GM12878 (cell line): ENCODE measurements around the gene ADAMTSL2. TPM values are rescaled to one million over a fixed set of nuclear protein-coding genes. Genes with fewer than 3 reads are reported as not detected.

Experiments used
- ATAC-seq: fragments of 200-7000 bp; cut with Tn5 transposase; 3 replicates; pipeline ENCODE4 v1.9.1; 2020; ENCODE audit warnings: mild to moderate bottlenecking, moderate library complexity
- BruUV-seq: library from RNA; stranded (reverse); fragments of 400-500 nt; replicated peaks from 2 replicates; lab custom pipeline; 2021; lab: Mats Ljungman, UMichigan
- CTCF ChIA-PET: fragments of 300-600 bp; sonication (Branson Sonifier 250); formaldehyde crosslinking; extraction: SDS; loops from one replicate; lab custom pipeline; 2021; ENCODE audit warnings: inconsistent platforms; lab: Yijun Ruan, JAX
- POLR2A ChIA-PET: fragments of 350-600 bp; formaldehyde crosslinking; extraction: SDS; loops from one replicate; lab custom pipeline; 2021; ENCODE audit warnings: inconsistent platforms; lab: Charles Lee
- RAD21 ChIA-PET: fragments of 300-600 bp; sonication (Branson Sonifier 250); formaldehyde crosslinking; loops from one replicate; lab custom pipeline; 2023; ENCODE audit warnings: antibody characterized with exemption; ENCODE audit not compliant: unreplicated experiment; lab: Charles Lee
- SMC1A ChIA-PET: fragments of 300-600 bp; sonication (Branson Sonifier 250); formaldehyde crosslinking; loops from one replicate; lab custom pipeline; 2023; ENCODE audit not compliant: unreplicated experiment, uncharacterized antibody; lab: Charles Lee
- DNase-seq: peaks from one replicate; pipeline ENCODE4 v3.0.0-alpha.2; 2011; ENCODE audit warnings: low read depth, low spot score
- FAIRE-seq: peaks from 3 replicates; lab custom pipeline; 2011; peaks lifted over from hg19 to GRCh38; lab: Jason Lieb, UNC
- H2AFZ ChIP-seq: 2 replicates; pipeline ENCODE4 v1.6.0; 2011; ENCODE audit warnings: low read depth, low read length, control low read depth; ENCODE audit not compliant: control insufficient read depth
- H3K27ac ChIP-seq: 2 replicates; pipeline ENCODE4 v1.5.1; 2011; ENCODE audit warnings: control low read depth; ENCODE audit not compliant: control insufficient read depth, insufficient read depth
- H3K27me3 ChIP-seq, 2 experiments: replicated peaks in 1 of 2; 2 replicates each; pipeline versions ENCODE4 v1.6.0 to v1.6.1; 2011; ENCODE audit warnings: low read length in 1 of 2; ENCODE audit not compliant: control insufficient read depth in 2 of 2, insufficient read depth in 2 of 2
- H3K36me3 ChIP-seq, 2 experiments: 2 replicates each; pipeline ENCODE4 v1.5.1; 2011; ENCODE audit warnings: low read length in 1 of 2; ENCODE audit not compliant: control insufficient read depth in 2 of 2, insufficient read depth in 2 of 2
- H3K4me1 ChIP-seq: 2 replicates; pipeline ENCODE4 v1.6.1; 2011; ENCODE audit warnings: mild to moderate bottlenecking, low read length, moderate library complexity, mixed read lengths; ENCODE audit not compliant: control insufficient read depth, insufficient read depth
- H3K4me2 ChIP-seq: 2 replicates; pipeline ENCODE4 v1.6.0; 2011; ENCODE audit warnings: control low read depth; ENCODE audit not compliant: control insufficient read depth, insufficient read depth
- H3K4me3 ChIP-seq: fragments of 200-600 bp; sonication (generic); 2 replicates; pipeline ENCODE4 v1.5.1; 2016
- H3K79me2 ChIP-seq: 2 replicates; pipeline ENCODE4 v1.6.0; 2011; ENCODE audit warnings: low read length; ENCODE audit not compliant: control insufficient read depth, insufficient read depth
- H3K9ac ChIP-seq: 2 replicates; pipeline ENCODE4 v1.8.0; 2011; ENCODE audit warnings: low read length, control low read depth, mixed read lengths; ENCODE audit not compliant: control insufficient read depth, insufficient read depth
- H3K9me3 ChIP-seq: replicated peaks from 3 replicates; pipeline ENCODE4 v1.5.1; 2011; ENCODE audit warnings: mild to moderate bottlenecking, low read length; ENCODE audit not compliant: control insufficient read depth, insufficient read depth
- H4K20me1 ChIP-seq: 2 replicates; pipeline ENCODE4 v1.6.0; 2011; ENCODE audit not compliant: control insufficient read depth, insufficient read depth
- CBX3 ChIP-seq: fragments of 200-600 bp; sonication (generic); IDR thresholded peaks from 2 replicates; pipeline ENCODE4 v1.6.1; 2016; ENCODE audit warnings: low read depth, borderline replicate concordance
- CHD2 ChIP-seq: IDR thresholded peaks from 2 replicates; pipeline ENCODE4 v1.6.1; 2011; ENCODE audit warnings: low read depth, low read length, improper control_type of control experiment, borderline replicate concordance
- EED ChIP-seq: sonication (generic); IDR thresholded peaks from 2 replicates; pipeline ENCODE4 v1.6.1; 2016; ENCODE audit warnings: antibody characterized with exemption, low read depth
- HDAC2 ChIP-seq: fragments of 200-600 bp; sonication (generic); IDR thresholded peaks from 2 replicates; pipeline ENCODE4 v1.6.1; 2017
- NKRF ChIP-seq: fragments of 450-650 bp; conservative IDR thresholded peaks from 2 replicates; pipeline ENCODE4 v1.6.1; 2017; ENCODE audit warnings: mild to moderate bottlenecking, moderate library complexity
- PAX8 ChIP-seq: fragments of 450-650 bp; IDR thresholded peaks from 2 replicates; pipeline ENCODE4 v1.6.1; 2017; ENCODE audit warnings: mild to moderate bottlenecking, moderate library complexity
- RFX5 ChIP-seq: IDR thresholded peaks from 2 replicates; pipeline ENCODE4 v1.6.1; 2011; ENCODE audit warnings: low read depth, low read length, improper control_type of control experiment
- RUNX3 ChIP-seq: IDR thresholded peaks from 2 replicates; pipeline ENCODE4 v1.6.1; 2012; ENCODE audit warnings: low read length, inconsistent platforms
- SMAD5 ChIP-seq: IDR thresholded peaks from 2 replicates; pipeline ENCODE4 v1.6.1; 2016; ENCODE audit warnings: antibody characterized with exemption, low read depth
- SMC3 ChIP-seq: IDR thresholded peaks from 2 replicates; pipeline ENCODE4 v1.6.1; 2011; ENCODE audit warnings: low read length, improper control_type of control experiment, borderline replicate concordance
- USF1 ChIP-seq: IDR thresholded peaks from 2 replicates; pipeline ENCODE4 v1.6.1; 2011; ENCODE audit warnings: borderline replicate concordance, low read depth, mild to moderate bottlenecking, moderate library complexity, mixed read lengths, low read length; ENCODE audit not compliant: insufficient read depth; ENCODE audit errors: extremely low read length
- ZSCAN29 ChIP-seq: fragments of 450-650 bp; IDR thresholded peaks from 2 replicates; pipeline ENCODE4 v1.6.1; 2017; ENCODE audit warnings: mild to moderate bottlenecking, moderate library complexity
- WGBS: methylation state at CpG from one replicate; pipeline ENCODE4 v1.1.6; 2016; ENCODE audit warnings: low lambda C conversion rate; ENCODE audit not compliant: insufficient replicate concordance, insufficient coverage; ENCODE audit errors: missing lambda C conversion rate; 5-methylcytosine and 5-hydroxymethylcytosine counted together
- in situ Hi-C: fragments of 300-500 bp; cut with MboI; formaldehyde crosslinking; loops from 9 replicates; pipeline ENCODE4 v1.14.3; 2018; ENCODE audit warnings: mixed read lengths
- intact Hi-C: fragments of 100-400 bp; cut with micrococcal nuclease; formaldehyde crosslinking; loops from one replicate; pipeline ENCODE4 v1.14.2; 2022; ENCODE audit not compliant: unreplicated experiment
- polyA plus RNA-seq, 11 experiments: library from polyadenylated mRNA; depleted of rRNA in 4 of 11; unstranded in 6 of 11; stranded (reverse) in 5 of 11; fragments of >200 nt; fragmentation: Nextera tagmentation in 4 of 11; fragmentation: Illumina TruSeq in 1 of 11; extraction: Ambion mirVana in 4 of 11; extraction: Trizol in 1 of 11; gene quantifications; 1 replicate in 1 of 11; 2 replicates in 10 of 11; pipeline versions ENCODE4 v1.2.1 to v1.2.3, GENCODE V29; 2011 to 2016; ENCODE audit warnings: inconsistent platforms in 2 of 11, missing spikeins in 2 of 11, low read depth in 1 of 11
- total RNA-seq, 4 experiments: library from RNA; depleted of rRNA in 3 of 4; stranded (reverse); fragments of >200 nt in 3 of 4; fragmentation: Illumina TruSeq in 1 of 4; extraction: Trizol in 1 of 4; gene quantifications; 2 replicates each; pipeline versions ENCODE4 v1.2.1 to v1.2.3, GENCODE V29; 2013 to 2021
- TF ChIP-seq, protein P1 (sequence below): fragments of 450-650 bp; formaldehyde crosslinking; IDR thresholded peaks from 2 replicates; pipeline ENCODE4 v1.4.0; 2022; ENCODE audit warnings: mild to moderate bottlenecking, moderate library complexity

The ADAMTSL2 gene
- total and polyA plus RNA-seq, 10 of the 15 experiments (the other 5 are each of a cell fraction or from before 2014, with no cell fraction given), result 0.07 TPM; not detected in 9

- in situ Hi-C loops (no loop called here), intact Hi-C loops (no loop called here)
- TF ChIP-seq CHD2 (no peak), USF1 (no peak), HDAC2 (no peak), NKRF (no peak), SMAD5 (no peak), RUNX3 (no peak), PAX8 (no peak), ZSCAN29 (no peak), CBX3 (no peak), SMC3 (no peak), RFX5 (no peak), EED (no peak)
- TF ChIP-seq, protein P1, sequence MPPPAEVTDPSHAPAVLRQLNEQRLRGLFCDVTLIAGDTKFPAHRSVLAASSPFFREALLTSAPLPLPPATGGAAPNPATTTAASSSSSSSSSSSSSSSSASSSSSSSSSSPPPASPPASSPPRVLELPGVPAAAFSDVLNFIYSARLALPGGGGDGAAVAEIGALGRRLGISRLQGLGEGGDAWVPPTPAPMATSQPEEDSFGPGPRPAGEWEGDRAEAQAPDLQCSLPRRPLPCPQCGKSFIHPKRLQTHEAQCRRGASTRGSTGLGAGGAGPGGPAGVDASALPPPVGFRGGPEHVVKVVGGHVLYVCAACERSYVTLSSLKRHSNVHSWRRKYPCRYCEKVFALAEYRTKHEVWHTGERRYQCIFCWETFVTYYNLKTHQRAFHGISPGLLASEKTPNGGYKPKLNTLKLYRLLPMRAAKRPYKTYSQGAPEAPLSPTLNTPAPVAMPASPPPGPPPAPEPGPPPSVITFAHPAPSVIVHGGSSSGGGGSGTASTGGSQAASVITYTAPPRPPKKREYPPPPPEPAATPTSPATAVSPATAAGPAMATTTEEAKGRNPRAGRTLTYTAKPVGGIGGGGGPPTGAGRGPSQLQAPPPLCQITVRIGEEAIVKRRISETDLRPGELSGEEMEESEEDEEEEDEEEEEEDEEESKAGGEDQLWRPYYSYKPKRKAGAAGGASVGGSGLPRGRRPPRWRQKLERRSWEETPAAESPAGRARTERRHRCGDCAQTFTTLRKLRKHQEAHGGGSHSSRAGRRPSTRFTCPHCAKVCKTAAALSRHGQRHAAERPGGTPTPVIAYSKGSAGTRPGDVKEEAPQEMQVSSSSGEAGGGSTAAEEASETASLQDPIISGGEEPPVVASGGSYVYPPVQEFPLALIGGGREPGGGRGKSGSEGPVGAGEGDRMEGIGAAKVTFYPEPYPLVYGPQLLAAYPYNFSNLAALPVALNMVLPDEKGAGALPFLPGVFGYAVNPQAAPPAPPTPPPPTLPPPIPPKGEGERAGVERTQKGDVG (CRISPR knock-in tag), result no peak
- Histone ChIP-seq H3K4me2 (no peak overlapping the region), H3K27ac (no peak overlapping the region), H3K4me3 (no peak overlapping the region), H3K36me3 (no peaks in the 10 kb centered on the region), H3K9ac (no peak overlapping the region), H3K27me3 (peaks cover 0 to 4% of the 10 kb centered on the region in 2 experiments; a peak in 3 of 4 replicates), H4K20me1 (no peaks in the 10 kb centered on the region), H3K9me3 (no peaks in the 10 kb centered on the region), H2AFZ (no peak overlapping the region), H3K4me1 (no peaks in the 10 kb centered on the region), H3K79me2 (no peaks in the 10 kb centered on the region)
- FAIRE-seq (no peak), DNase-seq (no peak), ATAC-seq (no peak)
- ChIA-PET RAD21 (no interaction called here), SMC1A (no interaction called here), CTCF (interaction anchor here (1.3 kb wide), 1 partner anchor 224 kb away, joined by 3 read pairs; no protein-coding TSS in a partner anchor), POLR2A (no interaction called here)
- WGBS, result 48% methylated on average over 25 of the region's 27 CpGs
- no TSS peak for BruUV-seq
Measured at GRCh38 chr9:133518706-133519449, 15.6 kb upstream of the ADAMTSL2 start.
